Limb (tissue), 2 donors: Measurements from ENCODE around the gene NPAS2.

Experiments used
- DNase-seq, 2 donors: peaks; one replicate each; pipeline ENCODE4 v3.0.0-alpha.2; 2016; ENCODE audit errors: extremely low spot score in 2 of 2

The NPAS2 gene

GRCh38 chr2:100988630-100989417 lies 168.9 kb downstream of the NPAS2 start:
- DNase-seq: peak in 1 of 2 donors; percentile 13

- DNase-seq: no peak
Observed at GRCh38 chr2:100989666-100990065, 169.7 kb downstream of the NPAS2 start.

GRCh38 chr2:100990166-100990565 lies 170.2 kb downstream of the NPAS2 start:
- no peak for DNase-seq

- no peak for DNase-seq
Observed at GRCh38 chr2:100990650-100991403, 170.9 kb downstream of the NPAS2 start.

GRCh38 chr2:100991404-100991773 lies 171.4 kb downstream of the NPAS2 start:
- no peak for DNase-seq

- no peak for DNase-seq
Observed at GRCh38 chr2:100992262-100992661, 172.3 kb downstream of the NPAS2 start.

GRCh38 chr2:100993294-100993693 lies 173.4 kb downstream of the NPAS2 start:
- DNase-seq: no peak

GRCh38 chr2:100995309-100996075 lies 175.6 kb downstream of the NPAS2 start:
- no peak for DNase-seq

GRCh38 chr2:100997509-100998234 lies 177.7 kb downstream of the NPAS2 start:
- DNase-seq: no peak

- DNase-seq: no peak
Observed at GRCh38 chr2:100998235-100998573, 178.3 kb downstream of the NPAS2 start.

GRCh38 chr2:100999995-101000394 lies 180.1 kb downstream of the NPAS2 start:
- no peak for DNase-seq

GRCh38 chr2:101001691-101002561 lies 182.0 kb downstream of the NPAS2 start, which contains the start of gene RPL31:
TSS of gene RPL31 (plus strand) at chr2:101002289. CDS start at chr2:101002702, 413 bp downstream.
- peak; percentile 97 to 99 for DNase-seq

- DNase-seq: no peak
Observed at GRCh38 chr2:101002562-101003277, 182.8 kb downstream of the NPAS2 start.

- DNase-seq: no peak
Observed at GRCh38 chr2:101003278-101003775, 183.4 kb downstream of the NPAS2 start.

- DNase-seq: no peak
Observed at GRCh38 chr2:101004620-101005325, 184.8 kb downstream of the NPAS2 start.

GRCh38 chr2:101006065-101006715 lies 186.3 kb downstream of the NPAS2 start:
- no peak for DNase-seq

- DNase-seq: no peak
Observed at GRCh38 chr2:101007415-101008345, 187.7 kb downstream of the NPAS2 start.
